Activated naive CD8-positive, alpha-beta T cell treated with anti-CD3 and anti-CD28 coated beads, Interleukin-2, amount 50 U/mL, for 24 hours (primary cell): ENCODE data around the gene CCDC43.
"Not testable (repeated sequence)": the region's sequence is repeated elsewhere in the genome, so short reads cannot be mapped to it uniquely, and the experiment has no call there.

ENCODE experiments used
- ATAC-seq: fragments of 150-1000 bp; cut with Tn5 transposase; one replicate; pipeline ENCODE4 v1.10.0; 2021
- DNase-seq: peaks from one replicate; pipeline ENCODE4 v3.0.0; 2021
- H3K27ac Mint-ChIP-seq: one replicate; pipeline ENCODE4 v1.8.0; 2021; ENCODE audit warnings: mild to moderate bottlenecking, mixed read lengths
- H3K27me3 Mint-ChIP-seq: one replicate; pipeline ENCODE4 v1.8.0; 2021; ENCODE audit warnings: mixed read lengths
- H3K36me3 Mint-ChIP-seq: one replicate; pipeline ENCODE4 v1.8.0; 2021; ENCODE audit warnings: low read depth, mixed read lengths
- H3K4me1 Mint-ChIP-seq: one replicate; pipeline ENCODE4 v1.8.0; 2021; ENCODE audit warnings: mixed read lengths
- H3K4me3 Mint-ChIP-seq: one replicate; pipeline ENCODE4 v1.8.0; 2021; ENCODE audit warnings: mild to moderate bottlenecking, moderate library complexity, mixed read lengths
- H3K9me3 Mint-ChIP-seq: one replicate; pipeline ENCODE4 v1.8.0; 2021; ENCODE audit warnings: mixed read lengths

CCDC43 gene

GRCh38 chr17:44688675-44689476 is 700 bp downstream of the CCDC43 start:
- peak overlapping the region; percentile 88 for H3K4me3 Mint-ChIP-seq
- H3K9me3 Mint-ChIP-seq = no peaks in the 10 kb centered on the region
- DNase-seq (no peak), ATAC-seq (no peak)
- H3K36me3 Mint-ChIP-seq = peaks cover 12% of the 10 kb centered on the region
- H3K27me3 Mint-ChIP-seq = no peaks in the 10 kb centered on the region
- H3K27ac Mint-ChIP-seq = peak overlapping the region; percentile 89
- H3K4me1 Mint-ChIP-seq = peaks cover 27% of the 10 kb centered on the region

GRCh38 chr17:44688200-44688599 is 1.4 kb downstream of the CCDC43 start:
- H3K27ac Mint-ChIP-seq = no peak overlapping the region
- DNase-seq (no peak), ATAC-seq (no peak)
- no peaks in the 10 kb centered on the region for H3K9me3 Mint-ChIP-seq
- H3K4me1 Mint-ChIP-seq = peaks cover 33% of the 10 kb centered on the region
- peaks cover 19% of the 10 kb centered on the region for H3K36me3 Mint-ChIP-seq
- no peaks in the 10 kb centered on the region for H3K27me3 Mint-ChIP-seq
- H3K4me3 Mint-ChIP-seq = peak overlapping the region; percentile 88

GRCh38 chr17:44687756-44688155 is 1.8 kb downstream of the CCDC43 start:
- Mint-ChIP-seq H3K27ac (no peak overlapping the region), H3K9me3 (no peaks in the 10 kb centered on the region), H3K27me3 (no peaks in the 10 kb centered on the region), H3K4me1 (peaks cover 36% of the 10 kb centered on the region), H3K4me3 (no peak overlapping the region), H3K36me3 (peaks cover 21% of the 10 kb centered on the region)
- DNase-seq = no peak
- ATAC-seq = no peak

GRCh38 chr17:44683303-44683702 is 6.3 kb downstream of the CCDC43 start:
- Mint-ChIP-seq H3K36me3 (peaks cover 38% of the 10 kb centered on the region), H3K4me1 (peaks cover 17% of the 10 kb centered on the region), H3K27ac (peak overlapping the region; percentile 31)
- H3K27me3 Mint-ChIP-seq, DNase-seq, H3K4me3 Mint-ChIP-seq, H3K9me3 Mint-ChIP-seq: not testable (repeated sequence)
- ATAC-seq = peak; percentile 52

- no peak for DNase-seq
- Mint-ChIP-seq H3K27ac (no peak overlapping the region), H3K4me3 (no peak overlapping the region), H3K9me3 (no peaks in the 10 kb centered on the region), H3K27me3 (no peaks in the 10 kb centered on the region), H3K36me3 (peaks cover 31% of the 10 kb centered on the region), H3K4me1 (peaks cover 2% of the 10 kb centered on the region)
- no peak for ATAC-seq
Measured at GRCh38 chr17:44677136-44677535, 12.4 kb downstream of the CCDC43 start.

- Mint-ChIP-seq H3K4me3 (no peak overlapping the region), H3K27me3 (no peaks in the 10 kb centered on the region), H3K27ac (no peak overlapping the region), H3K36me3 (peaks cover 15% of the 10 kb centered on the region), H3K9me3 (no peaks in the 10 kb centered on the region), H3K4me1 (no peaks in the 10 kb centered on the region)
- no peak for ATAC-seq
- DNase-seq = no peak
Measured at GRCh38 chr17:44673893-44674292, 15.7 kb downstream of the CCDC43 start.

GRCh38 chr17:44672479-44673093 is 17.0 kb downstream of the CCDC43 start:
- peaks cover 4% of the 10 kb centered on the region for H3K4me1 Mint-ChIP-seq
- H3K27ac Mint-ChIP-seq = no peak overlapping the region
- no peaks in the 10 kb centered on the region for H3K27me3 Mint-ChIP-seq
- no peak for DNase-seq
- no peaks in the 10 kb centered on the region for H3K9me3 Mint-ChIP-seq
- peaks cover 5% of the 10 kb centered on the region for H3K36me3 Mint-ChIP-seq
- H3K4me3 Mint-ChIP-seq = no peak overlapping the region
- no peak for ATAC-seq

- no peaks in the 10 kb centered on the region for H3K36me3 Mint-ChIP-seq
- H3K4me1 Mint-ChIP-seq = peaks cover 8% of the 10 kb centered on the region
- H3K27me3 Mint-ChIP-seq = peaks cover 3% of the 10 kb centered on the region
- H3K4me3 Mint-ChIP-seq = no peak overlapping the region
- DNase-seq (no peak), ATAC-seq (no peak)
- no peaks in the 10 kb centered on the region for H3K9me3 Mint-ChIP-seq
- no peak overlapping the region for H3K27ac Mint-ChIP-seq
Measured at GRCh38 chr17:44666006-44666405, 23.6 kb downstream of the CCDC43 start.

GRCh38 chr17:44664867-44665266 is 24.7 kb downstream of the CCDC43 start:
- ATAC-seq = no peak
- Mint-ChIP-seq H3K4me1 (peaks cover 8% of the 10 kb centered on the region), H3K9me3 (no peaks in the 10 kb centered on the region), H3K27me3 (peaks cover 3% of the 10 kb centered on the region), H3K36me3 (no peaks in the 10 kb centered on the region), H3K27ac (no peak overlapping the region), H3K4me3 (no peak overlapping the region)
- DNase-seq = no peak

GRCh38 chr17:44663095-44663494 is 26.5 kb downstream of the CCDC43 start:
- ATAC-seq (no peak), DNase-seq (no peak)
- H3K27ac Mint-ChIP-seq = no peak overlapping the region
- peaks cover 8% of the 10 kb centered on the region for H3K4me1 Mint-ChIP-seq
- peaks cover 7% of the 10 kb centered on the region for H3K27me3 Mint-ChIP-seq
- H3K9me3 Mint-ChIP-seq = no peaks in the 10 kb centered on the region
- no peak overlapping the region for H3K4me3 Mint-ChIP-seq
- no peaks in the 10 kb centered on the region for H3K36me3 Mint-ChIP-seq

- Mint-ChIP-seq H3K27ac (no peak overlapping the region), H3K9me3 (no peaks in the 10 kb centered on the region), H3K27me3 (peaks cover 15% of the 10 kb centered on the region), H3K4me1 (peaks cover 3% of the 10 kb centered on the region), H3K4me3 (no peak overlapping the region), H3K36me3 (peaks cover 2% of the 10 kb centered on the region)
- no peak for DNase-seq
- no peak for ATAC-seq
Measured at GRCh38 chr17:44661835-44662234, 27.7 kb downstream of the CCDC43 start.

- ATAC-seq = peak; percentile 80
- no peak within 1 kb of the TSS for H3K27ac Mint-ChIP-seq
- peaks cover 2% of the 10 kb centered on the region for H3K36me3 Mint-ChIP-seq
- H3K4me3 Mint-ChIP-seq = peak within 1 kb of the TSS; percentile 67
- no peaks in the 10 kb centered on the region for H3K9me3 Mint-ChIP-seq
- H3K27me3 Mint-ChIP-seq = peaks cover 39% of the 10 kb centered on the region
- peak; percentile 40 for DNase-seq
- peaks cover 5% of the 10 kb centered on the region for H3K4me1 Mint-ChIP-seq
Measured at GRCh38 chr17:44655983-44656710, 33.4 kb downstream of the CCDC43 start, which contains the start of gene MEIOC. Gene MEIOC, plus strand, starts transcription at chr17:44656468. Its CDS starts 146 bp downstream, at chr17:44656614.

GRCh38 chr17:44653954-44654353 is 35.6 kb downstream of the CCDC43 start:
- H3K4me1 Mint-ChIP-seq = peaks cover 5% of the 10 kb centered on the region
- peaks cover 46% of the 10 kb centered on the region for H3K27me3 Mint-ChIP-seq
- H3K27ac Mint-ChIP-seq = no peak overlapping the region
- peaks cover 2% of the 10 kb centered on the region for H3K36me3 Mint-ChIP-seq
- no peak overlapping the region for H3K4me3 Mint-ChIP-seq
- DNase-seq (no peak), ATAC-seq (no peak)
- no peaks in the 10 kb centered on the region for H3K9me3 Mint-ChIP-seq

GRCh38 chr17:44653384-44653783 is 36.2 kb downstream of the CCDC43 start:
- H3K27me3 Mint-ChIP-seq = peaks cover 46% of the 10 kb centered on the region
- H3K4me1 Mint-ChIP-seq = peaks cover 5% of the 10 kb centered on the region
- DNase-seq (no peak), ATAC-seq (no peak)
- peaks cover 2% of the 10 kb centered on the region for H3K36me3 Mint-ChIP-seq
- no peaks in the 10 kb centered on the region for H3K9me3 Mint-ChIP-seq
- H3K4me3 Mint-ChIP-seq = no peak overlapping the region
- no peak overlapping the region for H3K27ac Mint-ChIP-seq

GRCh38 chr17:44652727-44653126 is 36.8 kb downstream of the CCDC43 start:
- no peak overlapping the region for H3K4me3 Mint-ChIP-seq
- H3K9me3 Mint-ChIP-seq = no peaks in the 10 kb centered on the region
- H3K27ac Mint-ChIP-seq = no peak overlapping the region
- H3K4me1 Mint-ChIP-seq = peaks cover 5% of the 10 kb centered on the region
- no peak for DNase-seq
- H3K36me3 Mint-ChIP-seq = peaks cover 2% of the 10 kb centered on the region
- peaks cover 44% of the 10 kb centered on the region for H3K27me3 Mint-ChIP-seq
- no peak for ATAC-seq
